Measurements from ENCODE around the gene IFT80. TPM values are rescaled to one million over a fixed set of nuclear protein-coding genes. Genes with fewer than 3 reads are reported as not detected.
A peak's percentile ranks its signal among the peaks of the same experiment; 100 is the strongest.

The IFT80 gene
- total and polyA plus RNA-seq, 4 donors = 9.9 to 33.4 (median 22.4) TPM

- DNase-seq (no peak), ATAC-seq (ENCODE audit: low FRiP score) (no peak)
- 6% methylated on average over 2 of the region's 2 CpGs for WGBS, 2 donors
- H3K27me3 ChIP-seq (ENCODE audit: control insufficient read depth in 1 of 2, insufficient read depth in 2 of 2, low read length in 1 of 2) = no peaks in the 10 kb centered on the region
- intact Hi-C loops (cut with DNase I) = no loop called here
- H3K9me3 ChIP-seq (ENCODE audit: control insufficient read depth, low read length) = no peaks in the 10 kb centered on the region
- H3K4me3 ChIP-seq (ENCODE audit: low read length in 2 of 2) = no peak overlapping the region
- no peaks in the 10 kb centered on the region for H3K4me1 ChIP-seq (ENCODE audit: control insufficient read depth in 1 of 2, insufficient read depth in 2 of 2, low read length in 2 of 2)
- no peaks in the 10 kb centered on the region for H3K36me3 ChIP-seq (ENCODE audit: control insufficient read depth in 1 of 2, insufficient read depth in 2 of 2, low read length in 1 of 2)
- no peak overlapping the region for H3K27ac ChIP-seq (ENCODE audit: low read depth in 1 of 2, low read length in 2 of 2)
Observed at GRCh38 chr3:160221019-160221418, 178.0 kb downstream of the IFT80 start.

DNA sequence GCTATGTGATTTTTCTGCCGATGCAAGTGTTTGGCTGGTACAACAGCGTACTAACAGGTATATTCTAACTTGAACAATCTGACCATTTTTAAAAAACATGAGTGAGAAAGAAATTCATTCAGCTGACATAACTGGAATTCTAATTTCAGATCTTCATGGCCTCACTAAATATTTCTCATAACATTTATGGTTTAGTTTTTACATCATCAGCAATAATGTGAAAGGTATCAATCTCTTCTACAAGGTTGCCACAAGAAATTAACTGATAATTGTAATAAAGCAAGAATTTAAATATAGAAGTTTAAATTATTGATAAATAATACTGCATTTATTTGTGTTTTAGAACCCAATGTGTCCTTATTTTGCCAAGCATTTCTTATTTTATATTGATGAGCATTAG lies 179.0 kb downstream of the IFT80 start:
- H3K27ac ChIP-seq (ENCODE audit: low read depth in 1 of 2, low read length in 2 of 2) = no peak overlapping the region
- no peak for DNase-seq
- H3K27me3 ChIP-seq (ENCODE audit: control insufficient read depth in 1 of 2, insufficient read depth in 2 of 2, low read length in 1 of 2) = no peaks in the 10 kb centered on the region
- ATAC-seq (ENCODE audit: low FRiP score) = no peak
- no peak overlapping the region for H3K4me3 ChIP-seq (ENCODE audit: low read length in 2 of 2)
- intact Hi-C loops (cut with DNase I) = no loop called here
- no peaks in the 10 kb centered on the region for H3K36me3 ChIP-seq (ENCODE audit: control insufficient read depth in 1 of 2, insufficient read depth in 2 of 2, low read length in 1 of 2)
- H3K4me1 ChIP-seq (ENCODE audit: control insufficient read depth in 1 of 2, insufficient read depth in 2 of 2, low read length in 2 of 2) = no peaks in the 10 kb centered on the region
- H3K9me3 ChIP-seq (ENCODE audit: control insufficient read depth, low read length) = no peaks in the 10 kb centered on the region
- WGBS, 2 donors = 99 to 100% methylated on average over 2 of the region's 2 CpGs

- Histone ChIP-seq H3K4me1 (ENCODE audit: control insufficient read depth in 1 of 2, insufficient read depth in 2 of 2, low read length in 2 of 2) (no peaks in the 10 kb centered on the region), H3K27me3 (ENCODE audit: control insufficient read depth in 1 of 2, insufficient read depth in 2 of 2, low read length in 1 of 2) (no peaks in the 10 kb centered on the region), H3K9me3 (ENCODE audit: control insufficient read depth, low read length) (no peaks in the 10 kb centered on the region), H3K27ac (ENCODE audit: low read depth in 1 of 2, low read length in 2 of 2) (no peak overlapping the region), H3K36me3 (ENCODE audit: control insufficient read depth in 1 of 2, insufficient read depth in 2 of 2, low read length in 1 of 2) (no peaks in the 10 kb centered on the region), H3K4me3 (ENCODE audit: low read length in 2 of 2) (no peak overlapping the region)
- no peak for ATAC-seq (ENCODE audit: low FRiP score)
- 73 to 81% methylated on average over 3 of the region's 3 CpGs for WGBS, 2 donors
- DNase-seq = no peak
- intact Hi-C loops (cut with DNase I) = no loop called here
Observed at GRCh38 chr3:160218136-160218535, 180.9 kb downstream of the IFT80 start.

GRCh38 chr3:160217675-160218074 lies 181.3 kb downstream of the IFT80 start:
- ATAC-seq (ENCODE audit: low FRiP score) = no peak
- 77 to 80% methylated on average over 4 of the region's 4 CpGs for WGBS, 2 donors
- no peaks in the 10 kb centered on the region for H3K4me1 ChIP-seq (ENCODE audit: control insufficient read depth in 1 of 2, insufficient read depth in 2 of 2, low read length in 2 of 2)
- intact Hi-C loops (cut with DNase I) = no loop called here
- no peaks in the 10 kb centered on the region for H3K27me3 ChIP-seq (ENCODE audit: control insufficient read depth in 1 of 2, insufficient read depth in 2 of 2, low read length in 1 of 2)
- H3K27ac ChIP-seq (ENCODE audit: low read depth in 1 of 2, low read length in 2 of 2) = no peak overlapping the region
- DNase-seq = no peak
- H3K36me3 ChIP-seq (ENCODE audit: control insufficient read depth in 1 of 2, insufficient read depth in 2 of 2, low read length in 1 of 2) = no peaks in the 10 kb centered on the region
- no peaks in the 10 kb centered on the region for H3K9me3 ChIP-seq (ENCODE audit: control insufficient read depth, low read length)
- H3K4me3 ChIP-seq (ENCODE audit: low read length in 2 of 2) = no peak overlapping the region

DNA sequence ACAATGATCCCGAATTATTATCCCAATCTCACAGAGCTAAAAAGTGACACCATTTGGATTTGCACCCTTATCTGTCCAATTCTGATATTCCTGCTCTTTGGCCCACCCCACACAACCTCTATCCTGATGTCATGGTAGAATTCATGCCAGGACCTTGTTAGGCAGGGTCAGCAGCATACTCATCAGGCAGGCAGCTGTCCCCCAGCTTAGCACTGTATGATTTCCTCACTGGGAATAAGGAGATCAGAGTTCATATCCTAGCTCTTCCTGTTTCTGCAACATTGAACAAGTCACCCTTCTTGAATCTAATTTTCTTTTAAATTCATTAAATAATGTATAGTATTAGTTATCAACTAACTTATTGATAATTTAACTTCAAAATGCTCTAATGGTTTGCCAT lies 185.8 kb downstream of the IFT80 start:
- H3K27me3 ChIP-seq (ENCODE audit: control insufficient read depth in 1 of 2, insufficient read depth in 2 of 2, low read length in 1 of 2) = no peaks in the 10 kb centered on the region
- no peak overlapping the region for H3K27ac ChIP-seq (ENCODE audit: low read depth in 1 of 2, low read length in 2 of 2)
- ATAC-seq (ENCODE audit: low FRiP score) (no peak), DNase-seq (no peak)
- H3K4me3 ChIP-seq (ENCODE audit: low read length in 2 of 2) = no peak overlapping the region
- no peaks in the 10 kb centered on the region for H3K4me1 ChIP-seq (ENCODE audit: control insufficient read depth in 1 of 2, insufficient read depth in 2 of 2, low read length in 2 of 2)
- H3K36me3 ChIP-seq (ENCODE audit: control insufficient read depth in 1 of 2, insufficient read depth in 2 of 2, low read length in 1 of 2) = no peaks in the 10 kb centered on the region
- WGBS, 2 donors = 87 to 94% methylated on average over 1 of the region's 1 CpG
- H3K9me3 ChIP-seq (ENCODE audit: control insufficient read depth, low read length) = no peaks in the 10 kb centered on the region
- intact Hi-C loops (cut with DNase I) = no loop called here

DNA sequence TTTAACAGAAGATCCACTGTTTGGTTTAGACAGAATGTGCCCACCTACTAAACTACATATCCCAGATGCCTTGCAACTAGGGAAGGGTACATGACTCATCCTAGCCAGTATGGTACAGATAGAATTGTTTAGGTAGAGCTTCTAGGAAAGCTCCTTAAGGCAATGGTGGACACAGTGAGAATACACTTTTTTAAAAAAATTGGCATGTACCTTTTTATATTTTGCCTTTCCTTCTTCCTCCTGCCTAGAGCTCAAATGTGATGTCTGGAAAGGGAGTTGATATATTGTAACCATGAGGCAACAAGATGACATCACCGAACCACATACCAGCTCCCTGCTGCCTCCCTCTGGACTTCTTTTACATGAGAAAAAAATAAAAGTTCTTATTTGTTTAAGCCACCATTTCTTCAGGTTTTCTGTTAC lies 188.2 kb downstream of the IFT80 start:
- WGBS, 2 donors = 61 to 72% methylated on average over 1 of the region's 1 CpG

DNA sequence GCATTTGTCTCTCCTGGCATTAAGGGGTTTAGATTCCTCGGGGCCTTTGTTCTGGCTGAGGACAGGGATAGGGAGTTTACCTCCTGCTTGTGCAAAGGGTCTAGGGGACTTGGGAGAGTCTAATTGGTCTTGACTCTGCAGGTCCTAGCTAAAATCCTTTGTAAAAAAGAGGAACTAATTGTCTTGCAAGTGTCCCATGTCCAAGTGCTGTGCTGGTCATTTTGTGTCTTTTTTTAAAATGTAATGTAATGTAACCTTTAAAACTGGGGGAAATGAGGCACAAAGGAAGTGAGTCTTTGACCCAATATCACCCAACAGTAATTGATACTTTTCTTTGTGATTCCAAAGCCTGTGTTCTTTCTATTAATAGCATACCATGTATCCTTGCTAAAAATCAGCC lies 188.7 kb downstream of the IFT80 start:
- H3K4me1 ChIP-seq (ENCODE audit: control insufficient read depth in 1 of 2, insufficient read depth in 2 of 2, low read length in 2 of 2) = no peaks in the 10 kb centered on the region
- H3K27me3 ChIP-seq (ENCODE audit: control insufficient read depth in 1 of 2, insufficient read depth in 2 of 2, low read length in 1 of 2) = no peaks in the 10 kb centered on the region
- H3K36me3 ChIP-seq (ENCODE audit: control insufficient read depth in 1 of 2, insufficient read depth in 2 of 2, low read length in 1 of 2) = no peaks in the 10 kb centered on the region
- 90 to 95% methylated on average over 1 of the region's 1 CpG for WGBS, 2 donors
- ATAC-seq (ENCODE audit: low FRiP score) (no peak), DNase-seq (no peak)
- H3K9me3 ChIP-seq (ENCODE audit: control insufficient read depth, low read length) = no peaks in the 10 kb centered on the region
- intact Hi-C loops (cut with DNase I) = no loop called here
- no peak overlapping the region for H3K4me3 ChIP-seq (ENCODE audit: low read length in 2 of 2)
- no peak overlapping the region for H3K27ac ChIP-seq (ENCODE audit: low read depth in 1 of 2, low read length in 2 of 2)

More for the DNA sequence above, 188.2 kb downstream of the IFT80 start:
- H3K4me3 ChIP-seq (ENCODE audit: low read length in 2 of 2) = no peak overlapping the region
- ATAC-seq (ENCODE audit: low FRiP score) = peak; percentile 57
- H3K4me1 ChIP-seq (ENCODE audit: control insufficient read depth in 1 of 2, insufficient read depth in 2 of 2, low read length in 2 of 2) = no peaks in the 10 kb centered on the region
- no peaks in the 10 kb centered on the region for H3K9me3 ChIP-seq (ENCODE audit: control insufficient read depth, low read length)
- H3K36me3 ChIP-seq (ENCODE audit: control insufficient read depth in 1 of 2, insufficient read depth in 2 of 2, low read length in 1 of 2) = no peaks in the 10 kb centered on the region
- no peak for DNase-seq
- H3K27ac ChIP-seq (ENCODE audit: low read depth in 1 of 2, low read length in 2 of 2) = no peak overlapping the region
- no peaks in the 10 kb centered on the region for H3K27me3 ChIP-seq (ENCODE audit: control insufficient read depth in 1 of 2, insufficient read depth in 2 of 2, low read length in 1 of 2)
- intact Hi-C loops (cut with DNase I) = no loop called here

Small RNA genes lying within 50 kb of the gene (microRNA-seq; reads per million reads assigned to microRNA genes)
- gene MIR15B (827 to 1,436 reads per million in 2 donors), gene MIR16-2 (253 to 409 reads per million in 2 donors)

Other genes with a start within 250 kb of the IFT80 start
- gene C3orf80, start 173.8 kb downstream of the IFT80 start, total RNA-seq = 1 to 10 TPM in 1 of 2 donors, under 1 TPM in 1; 0.49 to 1.1 TPM
- under 1 TPM; 0.13 to 0.41 TPM for gene C3orf80, start 173.8 kb downstream of the IFT80 start, polyA plus RNA-seq
- gene SMC4, start 425 bp upstream of the IFT80 start, total RNA-seq = 10 to 100 TPM; 20.4 to 26.1 TPM
- gene SMC4, start 425 bp upstream of the IFT80 start, polyA plus RNA-seq = 10 to 100 TPM; 25.5 to 33.0 TPM
- 1 to 10 TPM; 3.4 to 6.9 TPM for gene TRIM59, start 50.6 kb upstream of the IFT80 start, total RNA-seq
- 1 to 10 TPM; 2.5 to 3.4 TPM for gene TRIM59, start 50.6 kb upstream of the IFT80 start, polyA plus RNA-seq
- 10 to 100 TPM; 58.1 to 61.1 TPM for gene KPNA4, start 166.3 kb upstream of the IFT80 start, total RNA-seq
- 10 to 100 TPM; 12.5 to 21.2 TPM for gene KPNA4, start 166.3 kb upstream of the IFT80 start, polyA plus RNA-seq

Measured in aorta (tissue), 5 donors.